ENCODE measurements around the gene SIRPA. TPM values are rescaled to one million over a fixed set of nuclear protein-coding genes. Genes with fewer than 3 reads are reported as not detected.

The SIRPA gene
- total RNA-seq, 2 donors from 2014 or later: 5.1 to 6.3 TPM

DNA sequence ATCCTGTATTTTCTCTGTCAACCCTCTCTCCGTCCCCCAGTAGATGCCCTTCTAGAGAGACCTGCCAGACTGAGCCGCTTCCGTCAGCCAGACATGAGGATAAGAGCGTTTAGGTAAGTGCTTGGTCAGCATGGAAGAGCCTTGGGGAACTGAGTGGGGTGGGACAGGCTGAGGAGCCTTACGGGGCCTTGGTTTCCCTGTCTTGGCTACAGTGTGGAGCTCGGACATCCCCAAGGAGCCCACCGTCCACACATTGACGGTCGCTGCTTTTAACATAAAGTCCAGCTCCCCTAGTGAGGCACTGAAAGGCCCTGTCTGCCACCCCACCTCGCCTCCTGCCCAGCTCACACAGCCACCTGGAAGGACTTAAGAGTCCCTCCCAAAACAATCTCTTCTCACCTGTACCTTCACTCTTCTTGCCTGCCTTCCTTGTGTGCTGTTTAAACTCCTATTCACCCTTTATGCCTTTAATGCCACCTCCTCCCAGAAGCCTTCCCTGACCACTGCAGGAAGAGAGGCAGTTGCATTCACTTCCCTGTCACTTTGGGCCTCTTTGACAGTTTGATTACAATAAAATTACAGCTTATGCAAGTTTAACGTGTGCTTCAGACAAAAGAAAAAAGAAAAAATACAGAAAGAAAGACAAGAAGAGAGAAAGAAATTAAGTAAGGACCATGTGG lies 56.4 kb downstream of the SIRPA start:
- peaks cover 35% of the 10 kb centered on the region for H3K4me1 Mint-ChIP-seq
- no peak overlapping the region for H3K27ac ChIP-seq (ENCODE audit: low read depth, low read length)
- TF ChIP-seq, protein P1, sequence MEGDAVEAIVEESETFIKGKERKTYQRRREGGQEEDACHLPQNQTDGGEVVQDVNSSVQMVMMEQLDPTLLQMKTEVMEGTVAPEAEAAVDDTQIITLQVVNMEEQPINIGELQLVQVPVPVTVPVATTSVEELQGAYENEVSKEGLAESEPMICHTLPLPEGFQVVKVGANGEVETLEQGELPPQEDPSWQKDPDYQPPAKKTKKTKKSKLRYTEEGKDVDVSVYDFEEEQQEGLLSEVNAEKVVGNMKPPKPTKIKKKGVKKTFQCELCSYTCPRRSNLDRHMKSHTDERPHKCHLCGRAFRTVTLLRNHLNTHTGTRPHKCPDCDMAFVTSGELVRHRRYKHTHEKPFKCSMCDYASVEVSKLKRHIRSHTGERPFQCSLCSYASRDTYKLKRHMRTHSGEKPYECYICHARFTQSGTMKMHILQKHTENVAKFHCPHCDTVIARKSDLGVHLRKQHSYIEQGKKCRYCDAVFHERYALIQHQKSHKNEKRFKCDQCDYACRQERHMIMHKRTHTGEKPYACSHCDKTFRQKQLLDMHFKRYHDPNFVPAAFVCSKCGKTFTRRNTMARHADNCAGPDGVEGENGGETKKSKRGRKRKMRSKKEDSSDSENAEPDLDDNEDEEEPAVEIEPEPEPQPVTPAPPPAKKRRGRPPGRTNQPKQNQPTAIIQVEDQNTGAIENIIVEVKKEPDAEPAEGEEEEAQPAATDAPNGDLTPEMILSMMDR (conservative IDR thresholded peaks at IDR 0.05): no peak

DNA sequence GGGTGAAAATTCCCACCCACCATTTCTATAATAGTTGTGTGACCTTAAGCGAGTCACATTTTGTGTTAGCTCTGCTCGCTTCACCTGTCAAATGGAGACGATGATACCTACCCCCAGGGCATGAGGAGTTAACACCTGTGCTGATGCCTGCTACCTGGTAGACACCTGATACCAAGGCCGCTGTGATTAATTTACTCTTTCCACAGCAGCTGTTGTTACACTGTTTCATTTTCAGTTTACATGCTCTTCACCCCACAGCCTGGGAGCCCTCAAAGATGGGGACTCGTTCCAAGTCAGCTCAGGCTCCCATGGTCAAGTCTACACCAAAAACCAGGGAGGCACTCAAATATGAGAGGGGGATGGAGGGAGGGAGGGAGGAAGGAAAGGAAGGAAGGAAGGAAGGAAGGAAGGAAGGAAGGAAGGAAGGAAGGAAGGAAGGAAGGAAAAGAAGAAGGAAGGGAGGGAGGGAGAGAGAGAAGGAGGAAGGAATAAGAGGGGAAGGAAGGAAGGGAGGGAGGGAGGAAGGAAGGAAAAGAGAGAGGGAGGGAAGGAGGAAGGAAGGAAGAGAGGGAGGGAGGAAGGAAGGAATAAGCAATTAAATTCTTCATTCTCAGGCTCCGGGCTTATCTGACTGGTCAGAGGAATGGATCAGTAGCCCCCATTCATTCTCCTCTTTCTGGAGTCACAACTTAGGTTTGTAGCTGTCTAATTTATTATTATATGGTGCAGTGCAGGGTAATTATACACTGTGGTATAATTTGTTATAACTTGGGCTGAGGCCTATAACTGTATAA lies 57.7 kb downstream of the SIRPA start:
- Mint-ChIP-seq H3K27me3 (ENCODE audit: insufficient read depth) (peaks cover 11% of the 10 kb centered on the region), H3K36me3 (ENCODE audit: low read depth) (no peaks in the 10 kb centered on the region), H3K4me1 (peaks cover 35% of the 10 kb centered on the region), H3K27ac (no peak overlapping the region), H3K9me3 (no peaks in the 10 kb centered on the region), H3K4me3 (no peak overlapping the region)
- Histone ChIP-seq H3K27me3 (ENCODE audit: control insufficient read depth, insufficient read depth, low read length, poor library complexity, severe bottlenecking) (no peaks in the 10 kb centered on the region), H3K36me3 (ENCODE audit: control insufficient read depth, insufficient read depth, low read length) (no peaks in the 10 kb centered on the region), H3K4me1 (ENCODE audit: control insufficient read depth, insufficient read depth, low read length) (peaks cover 11% of the 10 kb centered on the region), H3K4me3 (ENCODE audit: low read length) (no peak overlapping the region), H3K9me3 (ENCODE audit: control insufficient read depth, low read length) (no peaks in the 10 kb centered on the region), H3K27ac (ENCODE audit: low read depth, low read length) (no peak overlapping the region), H3K9ac (ENCODE audit: extremely low read depth, low read length, poor library complexity, severe bottlenecking) (no peak overlapping the region)
- no peak for DNase-seq
- TF ChIP-seq, protein P1 (conservative IDR thresholded peaks at IDR 0.05): no peak
- WGBS, 2 experiments (ENCODE audit: insufficient coverage in 1 of 2, insufficient read length in 1 of 2): 92 to 93% methylated on average over 2 to 6 of the region's 6 CpGs

More for the DNA sequence above, 56.4 kb downstream of the SIRPA start:
- H3K9me3 ChIP-seq (ENCODE audit: control insufficient read depth, low read length): no peaks in the 10 kb centered on the region
- WGBS, 2 experiments (ENCODE audit: insufficient coverage in 1 of 2, insufficient read length in 1 of 2): 80 to 82% methylated on average over 7 to 11 of the region's 11 CpGs
- H3K4me1 ChIP-seq (ENCODE audit: control insufficient read depth, insufficient read depth, low read length): peaks cover 14% of the 10 kb centered on the region
- H3K36me3 Mint-ChIP-seq (ENCODE audit: low read depth): no peaks in the 10 kb centered on the region
- H3K4me3 Mint-ChIP-seq: no peak overlapping the region
- H3K27me3 Mint-ChIP-seq (ENCODE audit: insufficient read depth): peaks cover 24% of the 10 kb centered on the region
- H3K36me3 ChIP-seq (ENCODE audit: control insufficient read depth, insufficient read depth, low read length): no peaks in the 10 kb centered on the region
- H3K27me3 ChIP-seq (ENCODE audit: control insufficient read depth, insufficient read depth, low read length, poor library complexity, severe bottlenecking): peaks cover 9% of the 10 kb centered on the region
- H3K9ac ChIP-seq (ENCODE audit: extremely low read depth, low read length, poor library complexity, severe bottlenecking): no peak overlapping the region
- H3K27ac Mint-ChIP-seq: no peak overlapping the region
- DNase-seq: no peak
- H3K4me3 ChIP-seq (ENCODE audit: low read length): no peak overlapping the region
- H3K9me3 Mint-ChIP-seq: no peaks in the 10 kb centered on the region

DNA sequence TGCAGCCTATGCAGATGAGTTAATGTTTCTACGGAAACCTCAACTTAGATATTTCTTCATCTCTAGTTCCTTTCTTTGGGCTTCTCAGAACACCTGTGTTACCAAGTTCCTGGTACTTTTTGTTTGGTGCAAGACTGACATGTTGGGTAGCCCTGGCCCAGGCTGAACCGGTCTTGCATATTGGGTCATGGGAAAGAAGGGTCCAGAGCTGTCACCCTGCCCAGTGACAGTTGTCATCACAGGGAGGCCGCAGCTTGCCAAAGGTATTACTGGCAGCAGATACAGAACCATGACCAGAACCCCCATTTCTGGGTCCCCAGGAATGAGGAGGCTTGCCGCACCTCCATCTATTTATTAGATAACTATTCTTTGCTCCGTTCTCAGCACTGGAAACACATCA lies 58.4 kb downstream of the SIRPA start:
- no peak overlapping the region for H3K27ac Mint-ChIP-seq
- H3K9me3 ChIP-seq (ENCODE audit: control insufficient read depth, low read length): no peaks in the 10 kb centered on the region
- H3K4me3 Mint-ChIP-seq: no peak overlapping the region
- H3K9me3 Mint-ChIP-seq: no peaks in the 10 kb centered on the region
- H3K4me3 ChIP-seq (ENCODE audit: low read length): no peak overlapping the region
- peaks cover 5% of the 10 kb centered on the region for H3K27me3 Mint-ChIP-seq (ENCODE audit: insufficient read depth)
- TF ChIP-seq, protein P1 (conservative IDR thresholded peaks at IDR 0.05): no peak
- 96 to 100% methylated on average over 3 to 5 of the region's 5 CpGs for WGBS, 2 experiments (ENCODE audit: insufficient coverage in 1 of 2, insufficient read length in 1 of 2)
- H3K4me1 Mint-ChIP-seq: peaks cover 34% of the 10 kb centered on the region
- H3K4me1 ChIP-seq (ENCODE audit: control insufficient read depth, insufficient read depth, low read length): peaks cover 11% of the 10 kb centered on the region
- no peak overlapping the region for H3K9ac ChIP-seq (ENCODE audit: extremely low read depth, low read length, poor library complexity, severe bottlenecking)
- H3K36me3 ChIP-seq (ENCODE audit: control insufficient read depth, insufficient read depth, low read length): no peaks in the 10 kb centered on the region
- H3K27me3 ChIP-seq (ENCODE audit: control insufficient read depth, insufficient read depth, low read length, poor library complexity, severe bottlenecking): no peaks in the 10 kb centered on the region
- H3K27ac ChIP-seq (ENCODE audit: low read depth, low read length): no peak overlapping the region
- H3K36me3 Mint-ChIP-seq (ENCODE audit: low read depth): no peaks in the 10 kb centered on the region
- DNase-seq: peak; percentile 30

Data from endodermal cell (in vitro differentiated cells).